ENCODE data around the gene NR1D1.

Gene NR1D1

GRCh38 chr17:40058186-40058784, 42.1 kb downstream of the NR1D1 start:
- no peak overlapping the region for H3K4me3 ChIP-seq (ENCODE audit: low read depth, low read length)
- no peaks in the 10 kb centered on the region for H3K36me3 ChIP-seq (ENCODE audit: control insufficient read depth in 2 of 2, insufficient read depth in 1 of 2, low read length in 2 of 2)
- no peak for TF ChIP-seq ZNF202 (tag by site-specific recombination; IDR thresholded peaks at IDR 0.05; ENCODE audit: borderline replicate concordance)
- no peak for TF ChIP-seq ZNF530 (tag by site-specific recombination; IDR thresholded peaks at IDR 0.05; ENCODE audit: low read depth)
- TF ChIP-seq BCL6B (tag by site-specific recombination; IDR thresholded peaks at IDR 0.05): no peak
- no peak for TF ChIP-seq GLI2 (tag by site-specific recombination; IDR thresholded peaks at IDR 0.05; ENCODE audit: borderline replicate concordance, low read depth)
- no peak for TF ChIP-seq TRIM28 (IDR thresholded peaks at IDR 0.05; ENCODE audit: borderline replicate concordance, low read length)
- TF ChIP-seq ZNF704 (tag by site-specific recombination; IDR thresholded peaks at IDR 0.05): no peak
- no peak for TF ChIP-seq OVOL3 (tag by site-specific recombination; IDR thresholded peaks at IDR 0.05)
- no peak for TF ChIP-seq TSHZ1 (tag by site-specific recombination; IDR thresholded peaks at IDR 0.05; ENCODE audit: borderline replicate concordance)
- TF ChIP-seq ZNF473 (tag by site-specific recombination; IDR thresholded peaks at IDR 0.05): no peak
- TF ChIP-seq ZNF658 (tag by site-specific recombination; IDR thresholded peaks at IDR 0.05): no peak
- TF ChIP-seq FEZF1 (tag by site-specific recombination; IDR thresholded peaks at IDR 0.05): no peak
- CTCF ChIA-PET: interaction anchor here (0.9 to 10.6 kb wide), 6 partner anchors 16 to 54 kb away, joined by 3 to 166 read pairs (median 4); no protein-coding TSS in a partner anchor
- POLR2A ChIA-PET: no interaction called here
- no peaks in the 10 kb centered on the region for H3K9me3 ChIP-seq (ENCODE audit: control insufficient read depth, insufficient read depth, low read depth, low read length)
- 0 out of 2 replicates have a peak, but pooled peaks cover 2% of the 10 kb centered on the region for H3K4me1 ChIP-seq (ENCODE audit: control insufficient read depth, insufficient read depth, low read length)
- no peak overlapping the region for H3K27ac ChIP-seq (ENCODE audit: extremely low read depth, low read depth, low read length)

GRCh38 chr17:40056379-40057015, 43.9 kb downstream of the NR1D1 start:
- H3K36me3 ChIP-seq (ENCODE audit: control insufficient read depth in 2 of 2, insufficient read depth in 1 of 2, low read length in 2 of 2): peaks cover 12 to 17% of the 10 kb centered on the region in 2 experiments
- CTCF ChIA-PET: interaction anchor here (0.9 to 7.1 kb wide), 5 partner anchors 18 to 56 kb away, joined by 3 to 66 read pairs (median 4); no protein-coding TSS in a partner anchor
- H3K4me1 ChIP-seq (ENCODE audit: control insufficient read depth, insufficient read depth, low read length): 0 out of 2 replicates have a peak, but pooled peaks cover 3% of the 10 kb centered on the region
- H3K9me3 ChIP-seq (ENCODE audit: control insufficient read depth, insufficient read depth, low read depth, low read length): no peaks in the 10 kb centered on the region
- POLR2A ChIA-PET: no interaction called here
- no peak overlapping the region for H3K27ac ChIP-seq (ENCODE audit: extremely low read depth, low read depth, low read length)
- no peak overlapping the region for H3K4me3 ChIP-seq (ENCODE audit: low read depth, low read length)
- no peak for TF ChIP-seq CTCF (tag by site-specific recombination; IDR thresholded peaks at IDR 0.05)
- no peak for TF ChIP-seq ZNF292 (tag by site-specific recombination; IDR thresholded peaks at IDR 0.05; ENCODE audit: borderline replicate concordance, low read depth)
- no peak for TF ChIP-seq GLIS1 (tag by site-specific recombination; IDR thresholded peaks at IDR 0.05)
- TF ChIP-seq WT1 (tag by site-specific recombination; IDR thresholded peaks at IDR 0.05): 0 out of 2 replicates have a peak, but pooled peaks have one; percentile 21

All from HEK293 (cell line).